ENCODE data around the gene PLPP7. TPM values are rescaled to one million over a fixed set of nuclear protein-coding genes. Genes with fewer than 3 reads are reported as not detected.
A peak's percentile ranks its signal among the peaks of the same experiment; 100 is the strongest.
"Not testable (repeated sequence)": the region's sequence is repeated elsewhere in the genome, so short reads cannot be mapped to it uniquely, and the experiment has no call there.

Gene PLPP7
- total and polyA plus RNA-seq, 2 donors from 2014 or later, result 4.0 to 5.5 TPM

- intact Hi-C loops (cut with DNase I), result loop anchor here (5.0 kb wide), 1 partner anchor 160 kb away; no protein-coding TSS in a partner anchor
- no peaks in the 10 kb centered on the region for H3K36me3 ChIP-seq (ENCODE audit: control insufficient read depth in 2 of 3, insufficient read depth in 3 of 3, low read length in 3 of 3)
- H3K27me3 ChIP-seq (ENCODE audit: control insufficient read depth, insufficient read depth, low read length), result no peaks in the 10 kb centered on the region
- H3K4me1 ChIP-seq (ENCODE audit: control insufficient read depth in 2 of 3, insufficient read depth in 2 of 3, low read depth in 1 of 3, low read length in 3 of 3), result no peaks in the 10 kb centered on the region
- no peak overlapping the region for H3K4me3 ChIP-seq (ENCODE audit: low read length in 3 of 3)
- FAIRE-seq (no peak), DNase-seq (peak in 1 of 5 donors; percentile 33)
- no peak overlapping the region for H3K9ac ChIP-seq (ENCODE audit: low read length in 3 of 3)
- no peak for TF ChIP-seq CTCF (IDR thresholded peaks at IDR 0.05; ENCODE audit: borderline replicate concordance, extremely low read depth, insufficient read depth)
- H3K9me3 ChIP-seq (ENCODE audit: control insufficient read depth in 2 of 3, insufficient read depth in 1 of 3, low read length in 3 of 3), result no peaks in the 10 kb centered on the region
- no peak overlapping the region for H3K27ac ChIP-seq (ENCODE audit: low read depth in 2 of 2, low read length in 2 of 2)
Observed at GRCh38 chr9:131337131-131337848, 47.8 kb downstream of the PLPP7 start.

GRCh38 chr9:131339212-131339611 lies 49.7 kb downstream of the PLPP7 start:
- H3K9ac ChIP-seq (ENCODE audit: low read length in 3 of 3); H3K36me3 ChIP-seq (ENCODE audit: control insufficient read depth in 2 of 3, insufficient read depth in 3 of 3, low read length in 3 of 3); DNase-seq; H3K4me1 ChIP-seq (ENCODE audit: control insufficient read depth in 2 of 3, insufficient read depth in 2 of 3, low read depth in 1 of 3, low read length in 3 of 3); H3K9me3 ChIP-seq (ENCODE audit: control insufficient read depth in 2 of 3, insufficient read depth in 1 of 3, low read length in 3 of 3); H3K4me3 ChIP-seq (ENCODE audit: low read length in 3 of 3); FAIRE-seq; H3K27me3 ChIP-seq (ENCODE audit: control insufficient read depth, insufficient read depth, low read length); H3K27ac ChIP-seq (ENCODE audit: low read depth in 2 of 2, low read length in 2 of 2): not testable (repeated sequence)
- intact Hi-C loops (cut with DNase I), result loop anchor here (5.0 kb wide), 1 partner anchor 162 kb away; no protein-coding TSS in a partner anchor

GRCh38 chr9:131344931-131345535 lies 55.5 kb downstream of the PLPP7 start:
- H3K4me1 ChIP-seq (ENCODE audit: control insufficient read depth in 2 of 3, insufficient read depth in 2 of 3, low read depth in 1 of 3, low read length in 3 of 3); H3K27ac ChIP-seq (ENCODE audit: low read depth in 2 of 2, low read length in 2 of 2); FAIRE-seq; H3K9ac ChIP-seq (ENCODE audit: low read length in 3 of 3); intact Hi-C loops (cut with DNase I); H3K36me3 ChIP-seq (ENCODE audit: control insufficient read depth in 2 of 3, insufficient read depth in 3 of 3, low read length in 3 of 3); H3K4me3 ChIP-seq (ENCODE audit: low read length in 3 of 3); H3K27me3 ChIP-seq (ENCODE audit: control insufficient read depth, insufficient read depth, low read length); H3K9me3 ChIP-seq (ENCODE audit: control insufficient read depth in 2 of 3, insufficient read depth in 1 of 3, low read length in 3 of 3): not testable (repeated sequence)
- peak in 1 of 5 donors; percentile 33 for DNase-seq

GRCh38 chr9:131346559-131346958 lies 57.0 kb downstream of the PLPP7 start:
- Histone ChIP-seq H3K27me3 (ENCODE audit: control insufficient read depth, insufficient read depth, low read length) (no peaks in the 10 kb centered on the region), H3K27ac (ENCODE audit: low read depth in 2 of 2, low read length in 2 of 2) (no peak overlapping the region), H3K9ac (ENCODE audit: low read length in 3 of 3) (no peak overlapping the region), H3K9me3 (ENCODE audit: control insufficient read depth in 2 of 3, insufficient read depth in 1 of 3, low read length in 3 of 3) (no peaks in the 10 kb centered on the region), H3K4me1 (ENCODE audit: control insufficient read depth in 2 of 3, insufficient read depth in 2 of 3, low read depth in 1 of 3, low read length in 3 of 3) (peaks cover 0 to 8% (median 0%) of the 10 kb centered on the region in 3 donors), H3K4me3 (ENCODE audit: low read length in 3 of 3) (no peak overlapping the region), H3K36me3 (ENCODE audit: control insufficient read depth in 2 of 3, insufficient read depth in 3 of 3, low read length in 3 of 3) (no peaks in the 10 kb centered on the region)
- intact Hi-C loops (cut with DNase I), result no loop called here
- no peak for TF ChIP-seq CTCF (IDR thresholded peaks at IDR 0.05; ENCODE audit: borderline replicate concordance, extremely low read depth, insufficient read depth)
- FAIRE-seq, result no peak
- DNase-seq, result peak in 2 of 5 donors; percentile 10 to 11
